Nucleus accumbens (tissue), 56 donors: ENCODE measurements around the gene CACNG8.
A peak's percentile ranks its signal among the peaks of the same experiment; 100 is the strongest.
"Not testable (repeated sequence)": the region's sequence is repeated elsewhere in the genome, so short reads cannot be mapped to it uniquely, and the experiment has no call there.

ENCODE experiments used
- DNase-seq, 56 donors: peaks; one replicate each; lab custom pipeline; 2025; lab: John Stamatoyannopoulos, UW

CACNG8 gene

DNA sequence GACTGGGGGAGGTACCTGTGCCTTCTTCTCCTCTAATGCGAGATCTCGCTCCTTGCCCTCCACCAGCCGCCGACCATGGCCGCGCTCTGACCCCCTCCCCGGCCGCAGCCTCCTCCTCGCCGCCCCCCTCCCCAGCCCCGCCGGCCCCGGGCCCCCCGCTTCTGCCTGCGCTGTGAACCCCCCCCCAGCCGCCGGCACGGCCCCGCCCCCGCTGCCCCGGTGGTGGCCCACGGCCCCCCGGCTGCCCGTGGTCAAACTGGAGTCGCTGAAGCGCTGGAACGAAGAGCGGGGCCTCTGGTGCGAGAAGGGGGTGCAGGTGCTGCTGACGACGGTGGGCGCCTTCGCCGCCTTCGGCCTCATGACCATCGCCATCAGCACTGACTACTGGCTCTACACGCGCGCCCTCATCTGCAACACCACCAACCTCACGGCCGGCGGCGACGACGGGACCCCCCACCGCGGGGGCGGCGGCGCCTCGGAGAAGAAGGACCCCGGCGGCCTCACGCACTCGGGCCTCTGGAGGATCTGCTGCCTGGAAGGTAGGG, at the start of gene CACNG8:
Gene CACNG8 (plus strand): TSS at position 51 of the 545 bp plus-strand sequence.
- no peak for DNase-seq

DNA sequence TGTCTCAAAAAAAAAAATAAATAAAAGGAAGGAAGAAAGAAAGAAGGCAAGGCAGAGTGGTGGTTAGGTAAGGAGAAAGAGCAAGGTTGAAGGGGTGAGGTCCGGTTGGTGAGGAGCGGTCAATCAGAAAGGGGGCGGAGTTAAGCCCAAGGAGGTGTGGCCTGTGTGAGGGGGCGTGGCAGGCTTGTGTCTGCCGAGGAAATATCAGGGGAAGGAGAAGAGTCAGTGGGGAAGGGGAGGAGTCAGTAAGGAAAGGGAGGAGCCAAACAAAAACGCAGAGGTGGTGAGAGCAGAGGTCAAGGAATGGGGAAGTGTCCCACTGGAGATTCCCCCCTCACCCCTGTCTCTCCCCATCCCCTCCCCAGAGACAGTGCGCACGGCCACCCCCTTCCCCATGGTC, 47.7 kb upstream of the CACNG8 start:
- DNase-seq, result no peak

DNA sequence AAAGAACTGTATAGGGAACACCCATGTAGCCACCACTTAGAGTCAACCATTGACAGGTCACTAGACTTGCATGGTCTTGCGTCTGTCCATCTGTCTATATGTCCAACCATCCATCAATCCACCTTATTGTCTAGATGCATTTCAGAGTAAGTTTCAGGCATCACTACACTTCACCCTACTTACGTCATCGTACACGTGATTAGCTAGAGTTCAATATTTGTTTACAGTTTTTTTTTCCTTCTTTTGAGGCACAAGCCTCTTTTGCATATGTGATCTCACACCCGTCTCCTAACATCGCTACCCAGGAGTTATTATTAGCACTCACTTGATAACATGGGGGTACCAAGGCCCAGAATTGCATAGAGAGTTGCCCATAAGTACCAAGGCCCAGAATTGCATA, 46.7 kb upstream of the CACNG8 start:
- no peak for DNase-seq

- peak in 21 of 56 donors; percentile 4 to 66 (median 32) for DNase-seq
Measured at GRCh38 chr19:53917356-53917755, 45.4 kb upstream of the CACNG8 start.

- DNase-seq, result no peak
Measured at GRCh38 chr19:53927739-53928138, 35.0 kb upstream of the CACNG8 start.

DNA sequence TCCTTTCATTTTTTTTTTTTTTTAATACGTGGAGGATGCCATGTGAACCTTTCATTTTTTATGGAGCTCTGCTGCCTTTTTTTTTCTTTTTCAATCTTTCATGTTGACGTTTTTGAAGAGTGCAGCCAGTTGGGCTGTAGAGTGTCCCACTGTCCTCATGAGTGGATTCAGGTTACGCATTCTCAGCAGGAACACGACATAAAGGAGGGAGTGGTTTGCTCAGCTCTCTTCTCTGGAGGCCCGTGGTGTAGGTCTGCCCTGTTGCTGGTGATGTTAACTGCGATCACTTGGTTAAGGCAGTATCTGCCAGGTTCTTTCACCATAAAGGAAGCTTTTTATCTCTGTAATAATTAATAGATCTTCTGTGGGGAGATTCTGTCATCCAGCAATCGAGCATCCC, 26.7 kb upstream of the CACNG8 start:
- DNase-seq, result no peak

GRCh38 chr19:53942001-53942786, 20.5 kb upstream of the CACNG8 start:
- DNase-seq, result peak in 2 of 56 donors; percentile 17 to 47

DNA sequence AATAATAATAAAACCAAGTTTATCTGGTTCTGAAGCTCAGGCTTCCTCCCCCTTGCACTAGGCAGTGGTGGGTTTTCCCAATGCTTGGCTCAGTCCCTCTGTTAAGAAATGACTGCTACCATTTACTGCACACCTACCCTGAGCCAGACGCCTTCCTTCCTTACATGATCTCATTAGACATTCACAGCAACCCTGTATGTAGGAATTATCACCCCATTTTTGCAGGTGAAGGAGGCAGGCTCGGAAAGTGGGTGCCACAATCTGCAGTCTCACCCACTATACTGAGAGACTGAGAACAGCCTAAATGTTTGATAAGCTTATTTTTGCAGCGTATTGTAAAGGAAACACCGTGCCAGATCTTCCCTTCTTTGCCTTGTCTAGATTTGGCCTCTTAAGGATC, 18.3 kb upstream of the CACNG8 start:
- DNase-seq, result no peak

DNA sequence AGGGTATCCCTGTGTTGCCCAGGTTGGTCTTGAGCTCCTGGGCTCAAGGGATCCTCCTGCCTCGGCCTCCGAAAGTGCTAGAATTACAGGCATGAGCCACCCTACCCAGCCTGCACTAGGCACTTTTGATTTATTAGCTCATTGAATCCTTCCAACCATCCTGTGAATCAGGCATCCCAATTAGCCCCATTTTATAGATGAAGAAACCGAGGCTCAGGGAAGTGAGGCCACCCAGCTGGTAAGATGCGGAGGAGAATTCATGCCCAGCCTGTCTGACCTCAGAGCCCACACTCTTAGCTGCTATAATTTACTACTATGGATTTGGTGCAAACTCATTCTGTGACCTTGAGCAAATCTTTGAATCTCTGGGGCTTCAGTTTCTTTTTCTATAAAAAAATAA, 17.8 kb upstream of the CACNG8 start:
- no peak for DNase-seq

DNA sequence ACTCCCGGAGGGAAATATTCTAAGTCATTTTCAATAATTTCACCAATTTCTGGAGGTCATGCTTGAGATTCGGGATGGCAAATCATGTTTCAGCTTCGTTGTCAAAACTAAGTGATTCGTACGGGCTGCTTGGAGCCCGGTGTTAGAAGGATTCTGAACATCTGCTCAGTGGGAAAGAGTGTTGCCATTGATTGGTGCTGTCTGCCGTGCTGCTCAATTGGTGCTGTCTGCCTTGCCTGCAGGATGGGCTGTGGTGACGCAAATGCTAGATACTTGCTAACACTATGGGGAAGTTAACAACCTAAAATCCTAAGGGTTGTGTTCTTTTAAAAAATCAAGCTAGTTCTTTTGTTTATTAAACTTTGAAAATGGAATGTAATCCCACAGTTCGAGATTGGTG, 17.3 kb upstream of the CACNG8 start:
- DNase-seq, result no peak

DNA sequence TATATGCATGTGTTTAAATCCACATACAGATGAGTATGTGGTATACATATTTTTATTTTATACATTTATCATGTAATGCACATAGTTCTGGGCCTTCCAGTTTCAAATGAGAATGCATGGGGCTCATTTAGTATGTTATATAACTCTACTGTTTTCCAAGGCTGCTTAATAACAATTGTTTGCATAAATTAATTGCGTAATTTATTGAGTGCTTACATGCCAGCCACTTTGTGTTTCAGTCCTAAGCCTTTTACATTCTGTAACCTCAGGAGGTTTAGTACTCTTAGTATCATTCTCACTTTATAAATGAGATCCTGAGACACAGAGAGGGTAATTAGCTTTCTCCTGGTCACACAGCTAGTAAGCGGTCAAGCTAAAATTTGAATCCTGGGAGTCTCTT, 16.7 kb upstream of the CACNG8 start:
- no peak for DNase-seq

DNA sequence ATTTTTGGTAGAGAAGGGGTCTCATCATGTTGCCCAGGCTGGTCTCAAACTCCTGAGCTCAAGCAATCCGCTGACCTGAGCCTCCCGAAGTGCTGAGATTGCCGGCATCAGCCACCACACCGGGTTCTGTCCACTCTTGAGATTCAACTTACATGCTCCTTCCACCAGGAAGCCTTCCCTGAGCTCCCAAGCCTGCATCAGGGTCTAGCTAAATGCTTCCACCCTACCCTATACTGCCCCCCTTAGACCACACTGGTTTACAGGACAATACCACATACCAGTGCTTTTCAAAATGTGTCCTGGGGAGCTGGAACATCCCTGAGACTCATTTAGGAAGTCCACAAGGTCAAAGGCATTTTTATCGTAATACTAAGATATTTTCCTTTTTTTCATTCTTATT, 15.1 kb upstream of the CACNG8 start:
- DNase-seq, result no peak

- not testable (repeated sequence) for DNase-seq
Measured at GRCh38 chr19:53948611-53949010, 14.1 kb upstream of the CACNG8 start.

DNA sequence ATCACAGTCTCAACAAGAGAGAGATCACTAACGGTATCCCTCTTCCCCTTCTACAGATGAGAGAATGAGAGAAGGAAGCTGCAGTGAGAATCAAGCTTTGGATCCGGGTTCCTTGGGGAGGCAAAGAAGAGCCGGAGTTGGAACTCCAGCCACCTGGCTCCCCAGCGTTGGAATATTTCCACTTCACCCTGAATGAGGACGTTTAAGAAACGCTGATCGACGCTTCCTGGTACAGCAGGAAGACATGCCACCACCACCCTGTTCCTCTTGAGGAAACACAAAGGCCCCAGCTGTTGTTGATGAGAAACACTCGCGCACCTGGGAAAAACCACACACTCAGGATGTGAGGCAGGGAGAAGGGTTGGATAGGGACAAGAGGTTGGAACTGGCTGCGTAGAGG, 11.3 kb upstream of the CACNG8 start:
- DNase-seq, result no peak

GRCh38 chr19:53951947-53952346, 10.8 kb upstream of the CACNG8 start:
- no peak for DNase-seq

- no peak for DNase-seq
Measured at GRCh38 chr19:53953383-53953782, 9.4 kb upstream of the CACNG8 start.

- no peak for DNase-seq
Measured at GRCh38 chr19:53957448-53958167, 5.1 kb upstream of the CACNG8 start.

DNA sequence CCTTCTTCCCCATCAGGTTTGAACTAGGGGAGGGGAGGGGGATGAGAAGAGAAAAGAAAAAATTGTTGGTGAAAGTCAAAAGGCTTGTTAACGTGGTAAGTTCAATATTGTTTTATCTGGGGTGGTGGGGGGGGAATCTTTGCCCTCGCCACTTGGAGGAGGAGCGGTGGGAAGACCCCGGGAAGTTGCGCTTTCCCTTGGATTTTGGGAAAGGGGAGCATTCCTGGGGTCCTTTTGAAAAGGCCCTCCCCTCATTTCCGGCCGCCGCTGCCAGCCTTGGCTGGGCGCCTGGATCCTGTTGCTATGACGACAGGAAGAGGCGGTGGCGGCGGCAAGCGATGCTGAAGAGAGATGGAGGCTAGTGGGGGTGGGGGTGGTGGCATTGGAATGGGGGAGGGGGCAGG, 4.6 kb upstream of the CACNG8 start:
- peak in 41 of 56 donors; percentile 2 to 80 (median 27) for DNase-seq

DNA sequence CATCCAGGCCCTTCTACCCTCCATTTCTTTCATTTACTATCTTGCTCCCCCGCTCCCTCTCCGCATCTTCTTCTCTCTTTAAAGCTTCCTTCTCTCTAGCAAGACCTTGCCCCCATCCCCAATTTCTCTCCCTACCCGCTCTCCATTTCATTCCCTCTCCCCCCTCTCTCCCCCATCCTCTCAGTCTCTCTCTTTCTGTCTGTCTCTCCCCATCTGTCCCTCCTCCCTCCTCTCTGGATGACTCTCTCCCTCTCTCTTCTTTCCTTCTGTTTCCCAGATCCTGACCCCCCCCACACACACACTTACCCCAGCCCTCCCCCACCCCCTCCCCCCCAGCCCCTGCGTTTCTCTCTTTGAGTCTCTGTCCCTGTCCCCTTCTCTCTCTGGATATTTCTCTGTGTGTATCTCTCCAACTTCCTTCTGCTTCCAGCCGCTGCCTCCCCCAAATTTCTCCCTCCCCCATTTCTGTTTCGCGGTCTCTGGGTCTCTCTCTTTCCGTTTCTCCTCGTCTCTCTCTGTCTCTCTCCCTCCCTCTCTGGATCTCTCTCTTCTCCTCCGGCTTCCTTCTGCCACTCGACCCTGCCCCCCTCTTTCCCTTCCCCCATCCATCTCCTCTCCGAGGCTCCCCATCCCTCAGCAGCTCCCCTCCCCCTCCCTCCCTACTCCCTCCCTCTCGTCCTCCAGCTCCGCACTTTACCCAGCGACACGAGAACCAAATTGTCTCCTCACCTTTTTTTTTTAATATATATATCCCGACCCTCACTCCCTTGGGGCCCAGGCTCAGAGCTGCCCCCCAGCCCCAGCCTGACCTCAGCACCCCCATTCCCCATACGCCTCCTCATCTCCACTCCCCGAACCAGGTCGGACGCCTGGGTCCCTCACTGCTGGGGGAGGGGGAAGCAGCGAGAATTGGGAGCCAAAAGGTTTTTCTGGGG, 3.6 kb upstream of the CACNG8 start:
- DNase-seq, result peak in 21 of 56 donors; percentile 3 to 52 (median 22)

DNA sequence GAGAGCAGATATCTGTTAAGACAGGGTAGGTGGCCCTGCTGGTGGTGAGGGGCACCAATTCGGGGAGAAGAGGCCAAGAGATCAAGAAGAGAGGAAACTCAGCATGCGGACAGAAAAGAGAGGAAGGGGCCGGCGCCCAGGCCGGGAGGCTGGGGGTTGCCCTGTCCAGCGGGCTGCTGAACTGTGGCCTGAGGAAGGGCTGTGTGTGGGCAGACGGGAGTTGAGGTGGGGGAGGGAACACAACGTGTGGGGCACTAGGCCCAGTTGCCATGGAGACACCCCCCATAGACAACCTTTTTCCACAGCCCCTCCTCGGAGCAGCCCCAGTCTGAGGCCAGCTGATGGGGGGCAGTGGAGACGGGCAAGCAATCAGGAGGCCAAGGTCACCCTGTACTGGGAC, 2.5 kb upstream of the CACNG8 start:
- no peak for DNase-seq

DNA sequence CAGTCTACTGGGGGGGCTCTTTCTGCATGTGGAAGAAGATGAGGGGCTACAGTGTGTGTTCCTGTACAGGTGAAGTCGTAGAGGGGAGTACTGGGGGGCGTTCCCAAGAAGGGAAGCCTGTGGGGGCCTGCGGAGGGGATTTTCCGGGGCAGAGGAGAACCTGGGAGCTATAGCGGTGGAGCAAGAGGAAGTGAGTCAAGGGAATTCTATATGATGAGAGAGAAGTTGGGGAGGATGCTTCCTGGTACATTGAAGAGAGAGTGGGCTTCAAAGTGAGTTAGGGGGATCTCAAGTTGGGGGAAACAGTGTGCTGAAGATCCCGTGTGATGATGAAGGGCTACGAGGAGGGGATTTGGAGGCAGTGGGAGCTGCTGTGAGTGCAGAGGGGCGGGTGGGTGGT, 1.9 kb upstream of the CACNG8 start:
- DNase-seq, result no peak
